ENCODE results near the gene SASS6. TPM values are rescaled to one million over a fixed set of nuclear protein-coding genes. Genes with fewer than 3 reads are reported as not detected.

The SASS6 gene
- total and polyA plus RNA-seq, 2 donors (not counting 3 experiments of a cell fraction or from before 2014, with no cell fraction given), result 0.44 to 7.3 TPM

DNA sequence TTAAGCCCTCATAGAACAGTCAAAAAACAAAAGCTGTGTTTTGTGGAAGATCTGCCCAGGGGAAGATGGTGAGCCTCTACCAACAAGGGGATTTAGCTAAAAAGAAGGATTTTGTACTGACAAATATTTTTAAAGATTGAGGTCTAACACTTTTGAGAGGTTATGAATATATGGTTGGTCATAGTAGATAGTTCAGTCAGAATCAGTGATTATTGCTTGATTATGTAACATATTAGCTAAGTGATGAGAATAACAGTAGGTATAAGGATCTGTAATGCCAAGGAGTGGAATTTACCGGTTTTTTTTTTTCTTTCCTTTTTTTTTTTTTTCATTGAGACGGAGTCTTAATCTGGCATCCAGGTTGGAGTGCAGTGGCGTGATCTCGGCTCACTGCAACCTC, 79.0 kb downstream of the SASS6 start:
- intact Hi-C loops (cut with micrococcal nuclease) (no loop called here), dilution Hi-C loops (cut with MboI; ENCODE audit: extremely low pct_ligation_motif_present, low sequenced_read_pairs) (no loop called here)
- DNase-seq (ENCODE audit: low read depth, low spot score) (no peak), FAIRE-seq (no peak)
- Histone ChIP-seq H3K4me1 (ENCODE audit: control insufficient read depth, extremely low read depth, insufficient read depth, low read length) (no peaks in the 10 kb centered on the region), H2AFZ (ENCODE audit: low read depth, low read length) (no peak overlapping the region), H3K79me2 (ENCODE audit: control insufficient read depth, insufficient read depth, low read length) (peaks cover 66% of the 10 kb centered on the region), H3K9me1 (replicated peaks; ENCODE audit: control insufficient read depth, extremely low read depth, insufficient read depth, low read length) (no peaks in the 10 kb centered on the region), H3K27ac (ENCODE audit: insufficient read depth, low read depth, low read length) (no peak overlapping the region), H3K27me3 (ENCODE audit: control insufficient read depth in 2 of 2, insufficient read depth in 2 of 2, low read length in 2 of 2) (no peaks in the 10 kb centered on the region), H3K4me2 (ENCODE audit: insufficient read depth, low read length) (no peak overlapping the region), H3K4me3 (replicated peaks in 1 of 3; ENCODE audit: insufficient read depth in 1 of 3, low read depth in 1 of 3, low read length in 3 of 3) (no peak overlapping the region), H3K9ac (replicated peaks; ENCODE audit: extremely low read depth, insufficient read depth, low read length) (no peak overlapping the region), H4K20me1 (replicated peaks; ENCODE audit: control insufficient read depth, extremely low read depth, insufficient read depth, low read length) (peaks cover 1% of the 10 kb centered on the region), H3K9me3 (replicated peaks; ENCODE audit: control insufficient read depth, insufficient read depth, low read length) (no peaks in the 10 kb centered on the region), H3K36me3 (ENCODE audit: control insufficient read depth in 2 of 2, extremely low read depth in 1 of 2, insufficient read depth in 2 of 2, low read length in 2 of 2) (peaks cover 0 to 3% of the 10 kb centered on the region in 2 experiments)
- TF ChIP-seq, protein P1, sequence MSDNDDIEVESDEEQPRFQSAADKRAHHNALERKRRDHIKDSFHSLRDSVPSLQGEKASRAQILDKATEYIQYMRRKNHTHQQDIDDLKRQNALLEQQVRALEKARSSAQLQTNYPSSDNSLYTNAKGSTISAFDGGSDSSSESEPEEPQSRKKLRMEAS (IDR thresholded peaks at IDR 0.05; ENCODE audit: insufficient read depth, insufficient read length), result no peak
- TF ChIP-seq FOS (IDR thresholded peaks at IDR 0.05; ENCODE audit: borderline replicate concordance, insufficient read depth, low read length), result no peak
- no peak for TF ChIP-seq GATA2 (IDR thresholded peaks at IDR 0.05; ENCODE audit: insufficient read depth, insufficient read length, low read depth, low read length)
- TF ChIP-seq POLR2A (IDR thresholded peaks at IDR 0.05; ENCODE audit: low read depth, low read length), result no peak
- no peak for TF ChIP-seq MYC (IDR thresholded peaks at IDR 0.05; ENCODE audit: low read depth, low read length)
- no peak for TF ChIP-seq JUN (IDR thresholded peaks at IDR 0.05; ENCODE audit: borderline replicate concordance, insufficient read depth, insufficient read length, low read depth)
- TF ChIP-seq POLR2AphosphoS5 (IDR thresholded peaks at IDR 0.05; ENCODE audit: insufficient read depth, low read depth, low read length), result no peak
- TF ChIP-seq, protein P2, sequence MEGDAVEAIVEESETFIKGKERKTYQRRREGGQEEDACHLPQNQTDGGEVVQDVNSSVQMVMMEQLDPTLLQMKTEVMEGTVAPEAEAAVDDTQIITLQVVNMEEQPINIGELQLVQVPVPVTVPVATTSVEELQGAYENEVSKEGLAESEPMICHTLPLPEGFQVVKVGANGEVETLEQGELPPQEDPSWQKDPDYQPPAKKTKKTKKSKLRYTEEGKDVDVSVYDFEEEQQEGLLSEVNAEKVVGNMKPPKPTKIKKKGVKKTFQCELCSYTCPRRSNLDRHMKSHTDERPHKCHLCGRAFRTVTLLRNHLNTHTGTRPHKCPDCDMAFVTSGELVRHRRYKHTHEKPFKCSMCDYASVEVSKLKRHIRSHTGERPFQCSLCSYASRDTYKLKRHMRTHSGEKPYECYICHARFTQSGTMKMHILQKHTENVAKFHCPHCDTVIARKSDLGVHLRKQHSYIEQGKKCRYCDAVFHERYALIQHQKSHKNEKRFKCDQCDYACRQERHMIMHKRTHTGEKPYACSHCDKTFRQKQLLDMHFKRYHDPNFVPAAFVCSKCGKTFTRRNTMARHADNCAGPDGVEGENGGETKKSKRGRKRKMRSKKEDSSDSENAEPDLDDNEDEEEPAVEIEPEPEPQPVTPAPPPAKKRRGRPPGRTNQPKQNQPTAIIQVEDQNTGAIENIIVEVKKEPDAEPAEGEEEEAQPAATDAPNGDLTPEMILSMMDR (IDR thresholded peaks at IDR 0.05; ENCODE audit: extremely low read depth in 1 of 2, insufficient read depth in 1 of 2, low read depth in 1 of 2, low read length in 2 of 2), result no peak
- no peak for TF ChIP-seq EZH2 (IDR thresholded peaks at IDR 0.05; ENCODE audit: borderline replicate concordance, low read depth, low read length, severe bottlenecking)
- CTCF ChIA-PET, result interaction anchor here (0.9 to 1.5 kb wide), 2 partner anchors 402 to 406 kb away, joined by 3 read pairs; no protein-coding TSS in a partner anchor
- POLR2A ChIA-PET, result no interaction called here
- no TSS peak for BruUV-seq (replicated peaks)
